GM18520 (cell line): Measurements from ENCODE around the gene HMCN1.

ENCODE experiments used
- ATAC-seq: cut with Tn5 transposase; IDR thresholded peaks from one replicate; pipeline ENCODE4 v1.9.1; 2021; ENCODE audit not compliant: unreplicated experiment

HMCN1 gene

DNA sequence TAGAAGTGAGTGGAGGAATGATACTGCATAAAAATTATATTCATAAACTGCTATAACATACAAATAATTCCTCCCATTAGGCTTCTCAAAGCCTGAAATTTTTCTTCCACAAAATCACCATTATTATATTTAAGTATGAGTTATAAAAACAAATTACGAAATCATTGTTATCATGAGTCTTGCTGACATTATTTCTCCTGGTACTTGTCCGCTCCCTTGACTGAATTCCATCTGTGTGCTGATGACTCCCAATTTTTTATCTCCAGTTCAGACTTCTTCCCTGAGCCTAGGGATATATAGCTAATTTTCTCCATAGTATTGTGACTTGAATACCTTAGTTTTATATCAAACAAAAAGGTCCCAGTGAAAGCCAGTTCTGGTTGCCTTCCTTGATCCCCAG is 268.2 kb downstream of the HMCN1 start:
- no peak for ATAC-seq

DNA sequence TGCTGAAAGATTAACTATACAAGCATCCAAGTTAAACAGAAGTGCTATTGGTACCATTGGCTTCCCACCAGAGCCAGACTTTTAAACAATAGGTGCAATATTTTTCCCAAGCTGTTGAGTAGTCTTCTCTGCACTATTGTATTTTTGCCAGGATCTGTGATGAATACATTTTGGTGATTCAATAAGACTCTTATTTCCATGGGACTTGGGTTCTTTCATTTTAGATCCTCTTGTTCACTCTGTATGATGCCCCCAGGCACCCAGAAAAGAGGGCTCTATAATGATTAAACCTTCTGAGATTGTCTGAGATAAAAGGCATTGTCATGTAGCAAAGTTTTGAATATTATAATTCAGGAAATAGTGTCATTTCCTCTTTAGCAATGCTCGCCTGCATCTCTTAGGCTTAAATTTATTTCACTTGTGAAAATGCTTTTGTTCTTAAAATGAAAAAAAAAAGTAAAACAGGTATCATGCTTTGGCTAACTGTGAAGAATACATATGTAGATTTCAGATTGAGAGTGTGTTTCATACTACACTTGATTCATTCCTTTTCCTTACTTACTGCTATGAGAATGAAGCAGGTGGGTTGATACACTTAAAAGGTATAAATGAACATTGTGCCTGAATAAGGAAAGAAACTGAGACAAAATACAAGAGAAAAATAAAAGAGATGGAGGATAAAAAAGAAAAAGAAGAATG is 275.0 kb downstream of the HMCN1 start:
- ATAC-seq = no peak

DNA sequence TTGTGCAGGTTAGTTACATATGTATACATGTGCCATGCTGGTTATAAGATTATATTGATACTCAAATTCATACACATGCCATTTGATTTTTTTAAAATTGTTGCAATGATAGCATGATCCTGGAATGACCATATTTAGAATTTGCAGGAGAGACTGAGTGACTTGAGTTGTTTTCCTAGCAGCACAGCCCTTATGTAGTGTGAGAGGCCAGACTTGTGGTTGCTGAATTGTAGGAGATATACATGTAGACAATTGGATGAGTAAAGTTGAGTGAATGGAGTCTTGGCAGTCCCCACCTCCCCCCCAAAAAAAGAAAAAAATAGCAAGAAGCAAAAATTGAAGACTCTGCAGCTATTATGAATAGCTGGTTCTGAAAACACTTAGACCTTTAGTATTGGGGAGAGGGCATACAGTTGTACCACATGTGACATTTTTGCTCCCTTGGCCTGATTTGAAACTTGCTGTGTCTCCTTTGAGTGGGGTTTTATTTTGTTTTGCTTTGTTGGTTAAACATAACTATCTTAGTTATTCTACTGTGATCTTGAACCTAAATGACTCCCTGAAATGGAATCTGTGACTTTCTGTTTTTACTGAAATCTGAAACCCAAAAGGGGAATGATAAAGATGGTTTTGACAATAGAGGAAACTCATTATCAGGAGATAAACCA is 280.3 kb downstream of the HMCN1 start:
- ATAC-seq = no peak

DNA sequence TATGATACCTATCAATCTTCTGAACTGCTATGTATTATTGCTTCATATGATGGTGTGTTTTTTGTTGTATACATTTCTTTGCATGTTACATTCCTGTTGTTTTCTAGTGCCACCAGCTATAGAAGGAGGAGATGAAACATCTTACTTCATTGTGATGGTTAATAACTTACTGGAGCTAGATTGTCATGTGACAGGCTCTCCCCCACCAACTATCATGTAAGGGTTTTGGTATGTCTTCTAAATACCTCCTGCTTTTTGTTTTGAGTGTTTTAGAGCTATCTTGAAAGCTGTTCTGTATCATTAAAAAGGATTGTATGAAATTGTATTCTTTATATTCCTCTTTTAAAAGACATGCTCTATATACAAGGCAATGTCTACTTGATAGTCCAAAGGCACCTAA is 282.7 kb downstream of the HMCN1 start:
- ATAC-seq = no peak

DNA sequence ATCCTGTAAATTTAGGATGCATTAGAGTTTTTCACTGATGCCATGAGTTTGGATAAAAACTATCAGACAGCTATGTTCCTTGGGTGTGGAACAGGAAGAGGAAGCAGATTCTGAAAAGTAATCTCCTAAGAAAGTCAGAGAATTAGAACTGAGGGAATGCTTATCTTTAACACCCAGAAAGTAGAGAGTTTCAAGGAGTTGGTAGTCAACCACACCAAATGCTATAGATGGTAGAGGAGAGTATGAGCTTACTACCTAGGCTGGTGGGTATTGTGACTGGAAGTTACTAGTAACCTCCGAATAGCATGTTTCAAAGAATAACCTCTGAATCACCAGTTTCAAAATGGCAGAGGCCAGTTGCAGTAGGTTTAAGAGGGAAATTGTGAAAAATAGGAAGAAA is 288.0 kb downstream of the HMCN1 start:
- no peak for ATAC-seq

DNA sequence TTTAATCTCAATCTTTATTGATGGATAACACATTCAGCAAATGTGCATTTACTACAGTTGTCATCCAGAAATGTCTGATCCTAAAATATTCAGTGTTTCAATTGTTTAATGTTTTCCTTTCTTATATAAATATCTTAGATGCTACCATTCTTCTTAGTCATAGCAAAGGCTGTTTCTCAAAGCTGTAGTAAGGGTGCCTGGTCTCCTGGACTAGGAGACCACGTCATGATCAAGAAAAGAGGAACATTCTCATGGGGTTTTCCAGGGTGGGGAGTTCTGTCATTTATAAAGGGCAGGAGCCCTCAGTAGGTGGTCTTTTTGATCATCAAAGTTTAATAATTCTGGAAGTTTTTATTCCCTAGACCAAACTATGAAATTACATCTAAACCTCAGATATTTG is 292.8 kb downstream of the HMCN1 start:
- no peak for ATAC-seq

DNA sequence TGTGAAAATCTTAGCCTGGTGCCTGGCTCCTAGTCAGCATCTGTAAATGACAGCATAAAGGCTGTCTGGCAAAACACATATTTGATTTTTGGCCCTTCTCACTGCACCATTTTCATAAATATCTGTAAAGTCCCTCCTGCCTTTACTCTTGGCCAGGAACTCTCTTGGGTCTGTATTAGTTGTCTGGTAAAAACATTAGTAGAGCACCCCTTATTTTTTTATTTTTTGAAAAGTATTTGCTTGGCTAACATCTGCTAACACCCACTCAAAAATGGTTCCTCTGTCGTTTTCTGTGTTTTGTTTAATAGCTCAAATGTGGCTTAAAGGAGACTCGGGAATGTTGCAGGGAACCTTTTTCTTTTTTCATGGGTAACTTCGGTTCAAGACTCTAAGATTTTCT is 293.4 kb downstream of the HMCN1 start:
- no peak for ATAC-seq

DNA sequence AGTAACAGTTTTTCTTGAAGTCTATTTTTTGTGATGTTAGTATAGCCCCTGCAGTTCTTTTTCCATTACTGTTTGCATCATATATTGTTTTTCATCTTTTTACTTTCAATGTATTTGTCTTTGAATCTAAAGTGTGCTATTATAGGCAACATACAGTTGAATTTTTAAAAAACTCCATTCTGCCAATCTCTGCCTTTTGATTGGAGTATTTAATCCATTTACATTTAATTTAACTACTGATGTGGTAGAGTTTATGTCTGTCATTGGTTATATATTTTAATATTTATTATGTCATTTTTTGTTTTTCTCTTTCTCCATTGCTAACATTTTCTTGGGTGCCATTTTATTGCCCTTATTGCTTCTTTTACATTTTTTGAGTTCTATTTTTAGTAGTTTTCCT is 296.3 kb downstream of the HMCN1 start:
- no peak for ATAC-seq

DNA sequence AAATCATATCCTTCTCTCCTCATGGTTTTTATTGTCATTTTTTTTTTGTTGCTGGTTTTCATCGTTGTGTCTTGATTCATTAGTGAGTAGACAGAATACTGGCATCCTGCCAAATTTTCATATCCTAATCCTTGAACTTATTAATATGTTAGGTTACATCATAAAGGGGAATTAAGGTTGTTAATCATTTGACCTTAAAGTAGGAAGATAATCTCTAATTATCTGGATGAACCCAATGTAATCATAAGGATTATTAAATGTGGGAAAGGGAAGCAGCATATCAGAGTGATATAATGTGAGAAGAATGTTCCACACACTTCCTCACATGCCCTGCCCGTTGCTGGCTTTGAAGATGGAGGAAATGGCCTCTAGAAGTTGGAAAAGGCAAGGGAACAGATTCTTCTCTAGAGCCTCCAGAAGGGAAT is 299.7 kb downstream of the HMCN1 start:
- ATAC-seq = no peak

DNA sequence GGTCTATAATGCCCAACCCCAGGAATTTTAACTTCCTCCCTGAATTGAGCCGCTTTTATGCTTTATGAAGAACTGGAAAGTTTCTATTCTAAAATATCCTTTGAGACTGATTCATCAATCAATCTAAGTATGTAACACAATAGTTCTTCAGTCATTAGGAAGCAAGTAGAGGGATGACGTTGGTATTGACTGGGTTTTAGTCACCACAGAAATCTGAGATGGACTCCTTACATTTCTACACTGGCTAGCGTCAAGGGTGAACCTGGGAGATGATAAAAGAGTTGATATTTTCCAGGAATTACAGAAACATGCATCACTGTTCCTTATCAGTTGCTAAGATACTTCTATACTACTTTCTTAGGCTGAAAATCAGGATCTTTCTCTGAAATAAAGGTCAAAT is 308.0 kb downstream of the HMCN1 start:
- ATAC-seq = no peak

DNA sequence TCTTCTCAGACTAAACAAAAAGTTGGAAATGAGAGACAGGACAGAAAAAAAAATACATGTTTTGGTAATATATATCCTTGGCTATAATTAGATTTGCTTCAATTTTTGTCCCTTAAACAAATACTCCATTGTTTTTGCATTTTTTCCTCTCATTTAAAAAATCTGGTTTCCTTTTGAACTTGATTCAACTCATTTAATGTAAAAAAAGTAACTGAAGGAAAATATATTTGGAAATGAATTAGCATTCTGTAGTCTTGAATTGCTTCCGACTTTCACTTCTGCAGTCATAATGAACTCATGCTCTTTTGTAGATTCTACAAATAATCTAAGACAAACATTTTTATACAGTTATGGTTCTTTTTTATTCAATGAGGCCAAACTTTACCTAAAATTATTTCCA is 309.1 kb downstream of the HMCN1 start:
- no peak for ATAC-seq

DNA sequence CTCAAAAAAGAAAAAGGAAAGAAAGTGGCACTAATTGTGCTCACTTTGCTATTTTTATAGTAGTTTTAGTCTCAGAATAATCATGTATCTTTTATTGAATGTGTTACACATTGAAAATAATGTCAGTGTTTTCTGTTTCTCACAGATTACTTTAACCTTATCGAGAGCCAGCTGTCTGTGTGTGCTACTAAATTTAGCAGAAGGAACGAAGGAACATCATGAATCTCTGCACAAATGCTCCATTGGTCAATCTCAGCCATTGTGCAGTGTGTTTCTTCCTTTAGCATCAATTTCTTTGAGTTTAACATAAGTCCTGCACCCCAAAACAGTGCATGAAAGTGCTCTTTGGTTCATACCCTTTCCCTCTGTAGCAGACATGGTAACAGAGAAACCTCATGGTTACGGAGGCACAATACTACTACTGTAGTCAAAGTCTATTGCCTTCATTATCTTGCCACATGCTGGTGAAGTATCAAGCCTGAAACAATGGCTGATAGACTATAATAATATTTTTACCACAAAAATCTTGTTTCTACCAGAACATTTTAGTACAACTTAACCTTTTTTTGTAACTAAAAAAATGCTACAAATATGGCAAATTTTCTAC is 310.0 kb downstream of the HMCN1 start:
- ATAC-seq = no peak

DNA sequence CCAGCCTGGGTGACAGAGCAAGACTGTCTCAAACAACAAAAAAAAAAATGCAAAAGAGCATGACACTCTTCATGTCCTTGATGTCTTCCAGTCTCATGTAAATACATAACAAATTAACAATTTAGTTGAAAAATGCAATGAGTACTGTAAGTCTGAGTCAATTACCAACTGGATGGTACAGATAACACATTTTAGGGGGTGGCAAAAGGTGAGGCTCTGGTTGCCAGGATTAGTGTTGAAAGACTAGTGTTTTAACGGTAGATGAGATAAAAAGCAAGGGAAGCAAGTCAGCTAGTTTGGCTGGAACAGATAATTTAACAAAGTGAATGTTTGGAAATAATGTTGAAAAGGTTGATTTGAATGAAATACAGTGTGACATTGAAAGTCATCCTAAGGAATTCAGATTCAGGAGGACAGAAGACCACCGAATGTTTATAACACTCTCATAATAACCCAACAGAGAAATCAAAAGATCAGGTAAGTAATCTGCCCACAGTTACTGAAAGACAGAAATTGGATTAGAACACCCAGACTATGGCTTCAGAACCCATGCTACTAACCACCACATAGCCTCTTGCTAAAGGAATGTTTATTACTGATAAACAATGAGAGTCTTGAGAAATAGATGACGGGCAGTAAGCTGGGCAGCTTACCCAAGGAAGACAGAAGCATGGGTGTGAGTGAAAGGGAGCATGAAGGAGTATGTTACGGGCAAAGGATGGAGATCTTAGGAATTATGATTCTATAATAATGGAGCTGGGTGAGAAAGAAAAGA is 312.4 kb downstream of the HMCN1 start:
- ATAC-seq = no peak

DNA sequence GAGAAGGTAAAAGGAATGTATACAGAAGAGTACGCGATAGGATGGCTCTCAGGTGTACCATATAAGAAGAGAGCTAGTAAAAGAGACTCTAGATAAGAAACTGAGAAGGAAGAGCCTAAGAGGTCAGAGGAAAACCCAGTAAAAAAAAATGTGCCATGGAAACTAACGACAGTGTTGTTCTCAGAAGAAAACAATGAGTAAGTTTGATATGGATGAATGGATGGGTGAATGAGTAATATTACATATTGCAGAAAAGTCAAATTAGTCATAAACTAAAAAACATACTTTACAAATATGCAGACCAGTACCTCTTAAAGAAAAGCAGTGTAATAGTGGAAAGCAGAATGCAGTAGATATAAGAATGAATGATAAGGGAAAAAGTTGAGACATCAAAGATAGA is 316.2 kb downstream of the HMCN1 start:
- no peak for ATAC-seq

DNA sequence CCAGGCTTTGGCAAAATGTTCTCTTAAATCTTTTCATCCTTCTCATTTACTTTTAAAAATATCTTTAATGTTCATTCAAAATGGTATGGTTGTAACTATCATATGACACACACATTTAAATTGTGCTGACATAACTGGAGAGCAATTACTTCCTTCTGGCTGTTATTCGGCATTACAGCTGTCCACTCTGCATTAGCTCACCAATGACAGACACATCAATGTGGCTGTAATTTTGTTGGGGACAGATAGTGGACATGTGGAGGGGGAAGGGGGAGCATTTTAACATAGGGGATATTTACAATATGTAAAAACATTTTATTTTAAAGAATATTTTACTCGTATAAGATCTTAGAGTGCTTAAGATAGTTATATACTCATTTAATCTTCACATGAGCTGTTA is 319.8 kb downstream of the HMCN1 start:
- ATAC-seq = no peak

DNA sequence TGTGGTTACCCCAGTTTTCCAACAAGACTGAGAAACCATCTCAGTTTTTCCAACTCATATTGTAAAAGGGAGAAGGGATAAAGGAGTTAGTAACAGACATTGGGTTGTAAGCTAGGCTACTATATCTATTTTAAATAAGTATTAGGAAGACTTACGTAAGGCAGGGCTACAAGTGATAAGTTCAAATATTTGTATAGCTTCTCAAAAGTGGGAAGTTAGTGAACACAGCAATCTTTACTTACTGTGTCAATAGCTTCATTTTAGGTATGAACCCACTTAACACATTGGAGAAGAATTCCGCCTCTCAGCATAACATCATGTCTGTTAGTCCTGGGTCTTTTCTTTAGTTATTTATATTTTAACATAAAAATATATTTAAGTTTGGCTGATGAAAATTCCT is 320.7 kb downstream of the HMCN1 start:
- ATAC-seq = no peak

DNA sequence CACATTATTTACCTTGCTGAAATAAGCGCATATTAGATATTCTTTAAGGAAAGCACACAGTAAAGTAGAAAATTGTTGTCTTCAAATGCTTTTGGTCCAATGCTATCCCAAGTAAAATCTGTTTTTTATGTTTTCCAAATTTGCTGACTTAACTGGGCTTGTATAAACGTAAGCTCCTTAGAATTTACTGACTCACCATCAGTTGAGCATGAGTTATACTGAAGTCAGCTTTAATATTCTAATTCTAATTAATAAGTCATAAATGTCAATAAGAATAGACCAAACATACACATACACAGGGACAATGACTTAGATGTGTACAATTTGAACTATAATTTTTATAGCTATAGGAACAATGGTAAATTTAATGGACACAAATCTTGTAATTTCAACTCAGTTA is 321.7 kb downstream of the HMCN1 start:
- no peak for ATAC-seq

DNA sequence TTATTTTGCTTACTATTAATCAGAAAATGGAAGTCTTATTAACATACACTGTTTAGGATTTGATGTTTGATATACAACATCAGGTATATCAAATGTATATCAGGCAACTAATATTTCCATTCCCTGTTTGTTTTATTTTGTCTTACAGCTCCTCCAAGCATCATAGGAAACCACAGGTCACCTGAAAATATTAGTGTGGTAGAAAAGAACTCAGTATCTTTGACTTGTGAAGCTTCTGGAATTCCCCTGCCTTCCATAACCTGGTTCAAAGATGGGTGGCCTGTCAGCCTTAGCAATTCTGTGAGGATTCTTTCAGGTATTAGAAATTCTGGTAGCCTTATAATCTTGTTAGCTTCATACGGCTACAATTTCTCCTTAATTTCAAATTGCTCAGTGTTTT is 322.9 kb downstream of the HMCN1 start:
- no peak for ATAC-seq

DNA sequence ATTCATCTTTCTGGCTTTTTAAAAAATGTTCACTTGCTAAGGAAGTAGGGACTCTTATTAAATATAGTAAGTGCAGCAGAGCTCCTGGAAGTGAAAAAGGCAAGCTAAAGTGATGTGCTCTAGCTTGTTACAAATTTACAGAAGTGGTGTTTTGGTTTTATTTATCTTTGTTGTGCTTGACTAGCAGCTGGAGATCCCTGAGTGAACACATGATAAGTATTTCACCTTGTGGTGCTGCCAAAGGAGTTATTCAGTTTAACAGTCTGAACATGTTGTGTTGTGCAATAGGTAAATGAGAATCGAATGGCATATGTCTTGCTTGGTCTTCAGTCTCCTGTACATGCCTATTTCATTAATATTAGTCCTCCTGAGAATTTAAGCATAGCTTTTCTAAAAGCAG is 325.1 kb downstream of the HMCN1 start:
- no peak for ATAC-seq

DNA sequence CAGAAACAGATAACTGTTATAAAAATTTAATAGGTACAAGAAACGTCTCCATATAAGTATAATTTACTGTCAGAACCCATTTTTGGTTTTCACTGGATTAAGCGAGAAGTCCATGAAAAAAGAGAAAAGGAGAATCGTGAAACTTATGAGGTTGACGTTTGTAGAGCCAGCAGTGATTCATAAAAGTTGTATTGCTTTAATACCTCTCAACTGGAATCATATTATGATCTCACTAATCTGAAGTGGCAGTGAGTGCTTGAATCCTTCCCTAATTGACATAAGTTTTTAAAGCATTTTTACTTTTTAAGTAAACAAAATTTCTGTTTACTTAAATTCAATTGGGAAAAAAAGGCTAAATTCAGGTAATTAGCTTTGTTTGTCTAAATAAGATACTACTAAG is 325.6 kb downstream of the HMCN1 start:
- ATAC-seq = no peak

DNA sequence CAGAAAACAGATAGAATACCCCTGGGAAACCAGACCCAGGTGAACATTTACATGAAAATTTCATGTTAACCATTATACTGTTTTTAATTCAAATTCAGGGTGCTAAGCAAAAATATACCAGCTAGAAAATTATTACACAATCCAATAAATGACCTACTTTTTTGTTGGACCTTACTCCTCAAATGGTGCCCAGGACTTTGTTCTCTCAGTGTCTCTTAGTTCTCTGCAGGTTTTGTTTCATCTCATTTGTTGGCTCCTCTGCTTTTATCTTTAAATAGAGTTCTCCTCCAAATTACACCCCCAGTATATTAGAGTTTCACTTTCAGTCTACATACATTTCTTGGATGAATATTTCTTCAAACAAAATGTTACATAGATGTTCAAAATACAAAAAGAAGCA is 326.0 kb downstream of the HMCN1 start:
- no peak for ATAC-seq
